ENCODE measurements around the gene THBS4.

GRCh38 chr5:80094236-80094738 is 59.1 kb downstream of the THBS4 start:
- TF ChIP-seq MXI1 (IDR thresholded peaks at IDR 0.05; ENCODE audit: low read depth, low read length) (no peak), CTCF (IDR thresholded peaks at IDR 0.05) (no peak), ELF1 (IDR thresholded peaks at IDR 0.05) (no peak), FOSL2 (IDR thresholded peaks at IDR 0.05; ENCODE audit: borderline replicate concordance, low read depth) (no peak), RXRA (IDR thresholded peaks at IDR 0.05; ENCODE audit: borderline replicate concordance, low read depth) (no peak)

All from SK-N-SH (cell line).